HG02870 (cell line): ENCODE data around the gene VPS36.
"Not testable (repeated sequence)": the region's sequence is repeated elsewhere in the genome, so short reads cannot be mapped to it uniquely, and the experiment has no call there.

Source experiments
- ATAC-seq: cut with Tn5 transposase; IDR thresholded peaks from one replicate; pipeline ENCODE4 v1.9.1; 2021; ENCODE audit warnings: mild to moderate bottlenecking, moderate library complexity; ENCODE audit not compliant: unreplicated experiment

The VPS36 gene

GRCh38 chr13:52450012-52450792 lies at the start of gene VPS36:
Gene VPS36 (minus strand): TSS chr13:52450634. CDS start chr13:52450594, 40 bp downstream.
- ATAC-seq, result peak; percentile 57

GRCh38 chr13:52497979-52498378 lies 47.5 kb upstream of the VPS36 start:
- ATAC-seq, result peak; percentile 63

GRCh38 chr13:52494241-52494640 lies 43.8 kb upstream of the VPS36 start:
- ATAC-seq, result not testable (repeated sequence)

- ATAC-seq, result not testable (repeated sequence)
Observed at GRCh38 chr13:52491015-52491414, 40.6 kb upstream of the VPS36 start.

GRCh38 chr13:52488763-52489162 lies 38.3 kb upstream of the VPS36 start:
- ATAC-seq, result not testable (repeated sequence)

- ATAC-seq, result not testable (repeated sequence)
Observed at GRCh38 chr13:52487078-52487477, 36.6 kb upstream of the VPS36 start.

GRCh38 chr13:52480677-52481428 lies 30.4 kb upstream of the VPS36 start:
- not testable (repeated sequence) for ATAC-seq

- not testable (repeated sequence) for ATAC-seq
Observed at GRCh38 chr13:52468487-52468886, 18.1 kb upstream of the VPS36 start.

- no peak for ATAC-seq
Observed at GRCh38 chr13:52463526-52463925, 13.1 kb upstream of the VPS36 start.

GRCh38 chr13:52461265-52461664 lies 10.8 kb upstream of the VPS36 start:
- peak; percentile 69 for ATAC-seq

- no peak for ATAC-seq
Observed at GRCh38 chr13:52459668-52460067, 9.2 kb upstream of the VPS36 start.

GRCh38 chr13:52455677-52456041 lies 5.2 kb upstream of the VPS36 start:
- peak; percentile 28 for ATAC-seq

GRCh38 chr13:52454820-52455676 lies 4.6 kb upstream of the VPS36 start, which contains the start of gene CKAP2:
Gene CKAP2 (plus strand): TSS chr13:52455478. CDS start chr13:52455557, 79 bp downstream.
- ATAC-seq, result peak; percentile 69

GRCh38 chr13:52454459-52454819 lies 4.0 kb upstream of the VPS36 start:
- peak; percentile 26 for ATAC-seq

GRCh38 chr13:52452470-52452869 lies 2.0 kb upstream of the VPS36 start:
- no peak for ATAC-seq

- ATAC-seq, result no peak
Observed at GRCh38 chr13:52451135-52451804, 836 bp upstream of the VPS36 start.

GRCh38 chr13:52450793-52451116 lies 321 bp upstream of the VPS36 start:
- no peak for ATAC-seq

GRCh38 chr13:52449331-52450011 lies 963 bp downstream of the VPS36 start:
- ATAC-seq, result peak; percentile 0

GRCh38 chr13:52447815-52448552 lies 2.5 kb downstream of the VPS36 start:
- no peak for ATAC-seq
